Inferior parietal cortex (tissue), 1 donor: ENCODE results near the gene CAV3.

Source experiments
- DNase-seq: peaks from one replicate; pipeline ENCODE4 v3.0.0-alpha.2; 2016; ENCODE audit errors: extremely low spot score

The CAV3 gene

DNA sequence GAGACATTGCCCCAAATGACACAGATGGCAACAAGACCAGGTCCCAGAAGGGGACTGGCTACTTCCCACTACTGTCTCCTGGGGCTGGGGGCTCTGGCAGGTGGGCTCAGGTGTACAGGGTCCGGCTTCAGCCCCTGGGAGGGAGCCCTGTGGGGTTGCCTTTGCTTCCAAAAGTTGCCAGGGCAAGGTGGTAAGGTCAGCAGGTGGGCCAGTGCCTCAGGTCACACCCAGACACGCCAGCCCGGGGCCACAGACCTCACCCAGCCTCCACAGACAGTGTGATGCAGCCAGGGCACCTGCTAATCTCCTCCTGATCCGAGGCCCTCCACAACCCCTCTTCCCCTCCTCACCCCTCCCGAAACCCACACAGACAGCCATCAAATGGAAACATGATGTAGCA is 28.3 kb downstream of the CAV3 start:
- DNase-seq, result no peak

DNA sequence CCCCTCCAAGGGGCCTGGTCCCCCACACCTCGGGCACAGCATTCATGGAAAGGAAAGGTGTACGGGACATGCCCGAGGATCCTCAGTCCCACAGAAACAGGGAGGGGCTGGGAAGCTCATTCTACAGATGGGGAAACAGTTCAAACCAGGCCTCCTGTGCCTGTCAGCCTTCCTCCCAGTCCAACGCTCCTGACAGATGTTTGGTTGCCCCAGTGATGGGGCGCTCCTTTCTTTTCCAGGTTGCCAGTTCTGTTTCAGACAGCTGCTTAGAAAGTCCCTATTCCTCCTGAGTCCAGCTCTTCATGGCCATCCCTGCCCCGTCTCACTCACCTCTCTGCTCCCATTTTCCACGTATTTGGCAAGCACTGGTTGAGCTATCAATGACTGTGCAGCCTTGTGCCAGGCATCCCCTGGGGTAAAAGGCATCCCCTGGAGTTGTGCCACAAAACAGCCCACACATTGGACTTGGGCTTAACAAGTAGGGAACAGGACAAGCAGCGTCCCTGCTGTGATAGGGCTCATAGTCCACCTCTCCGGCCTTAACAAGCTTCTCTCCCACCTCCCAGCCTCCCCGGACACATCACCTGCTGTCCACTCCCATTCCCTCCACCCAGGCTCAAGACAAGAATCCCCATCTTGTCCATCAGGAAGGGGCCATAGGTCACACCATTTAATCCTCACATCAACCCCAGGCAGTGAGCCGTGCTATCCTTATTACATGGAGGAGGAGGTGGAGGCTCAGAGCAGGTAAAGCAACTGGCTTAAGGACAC is 29.2 kb downstream of the CAV3 start:
- no peak for DNase-seq

DNA sequence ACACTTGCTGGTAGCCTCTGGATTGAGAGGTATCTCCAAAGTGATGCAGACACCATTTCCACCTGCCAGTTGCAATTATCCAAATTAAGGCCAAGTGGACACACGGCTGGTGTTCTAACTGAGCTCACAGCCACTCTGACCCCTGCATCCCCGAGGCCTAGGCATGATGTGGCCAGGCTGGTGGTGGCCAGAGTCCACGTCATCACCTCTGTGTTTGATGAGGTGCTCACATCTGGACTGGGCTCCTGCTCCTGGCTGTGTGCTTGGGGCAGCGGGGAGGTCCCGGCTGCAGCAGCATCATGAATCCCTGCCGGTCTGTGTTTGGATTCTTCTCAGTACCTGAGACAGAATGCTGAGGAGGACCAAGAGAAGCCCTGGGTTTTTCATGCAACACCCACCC is 30.9 kb downstream of the CAV3 start:
- no peak for DNase-seq

DNA sequence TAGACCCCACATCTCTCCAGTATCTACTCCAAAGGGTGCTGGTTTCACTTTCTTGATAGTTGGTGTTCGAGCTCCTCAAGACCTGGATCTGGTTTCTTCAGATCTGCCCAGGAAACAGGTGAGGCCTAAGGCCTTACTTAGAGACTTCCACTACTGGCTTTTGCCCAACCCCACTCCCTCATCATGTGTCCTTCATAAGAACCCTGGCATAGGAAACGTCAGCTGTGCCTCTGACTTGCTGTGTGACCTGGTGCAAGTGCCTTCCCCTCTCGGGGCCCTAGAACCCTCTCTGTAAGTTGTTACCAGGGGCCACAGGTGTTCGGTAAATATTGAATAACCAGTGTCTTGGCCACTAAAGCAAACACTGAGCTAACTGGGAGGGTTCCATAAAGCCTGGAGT is 31.9 kb downstream of the CAV3 start:
- no peak for DNase-seq

DNA sequence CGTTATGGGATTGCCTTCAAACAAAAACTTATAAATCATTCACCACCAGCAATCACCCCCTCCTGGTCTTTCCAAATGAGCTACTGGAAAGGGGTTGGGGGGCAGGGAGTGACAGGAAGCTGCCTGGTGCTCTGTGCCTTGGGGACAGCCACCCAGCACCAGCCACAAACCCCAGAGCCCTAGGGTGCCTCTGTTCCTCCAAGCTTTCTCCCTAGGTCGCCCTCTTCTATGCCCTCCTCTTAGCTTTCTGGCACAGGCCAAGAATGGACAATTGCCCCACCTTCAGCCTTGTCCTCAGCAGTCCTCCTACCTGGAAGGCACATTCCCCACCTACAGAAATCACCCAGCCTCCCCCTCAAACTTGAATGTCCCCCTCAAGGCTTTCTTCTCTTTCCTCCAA is 32.5 kb downstream of the CAV3 start:
- no peak for DNase-seq

DNA sequence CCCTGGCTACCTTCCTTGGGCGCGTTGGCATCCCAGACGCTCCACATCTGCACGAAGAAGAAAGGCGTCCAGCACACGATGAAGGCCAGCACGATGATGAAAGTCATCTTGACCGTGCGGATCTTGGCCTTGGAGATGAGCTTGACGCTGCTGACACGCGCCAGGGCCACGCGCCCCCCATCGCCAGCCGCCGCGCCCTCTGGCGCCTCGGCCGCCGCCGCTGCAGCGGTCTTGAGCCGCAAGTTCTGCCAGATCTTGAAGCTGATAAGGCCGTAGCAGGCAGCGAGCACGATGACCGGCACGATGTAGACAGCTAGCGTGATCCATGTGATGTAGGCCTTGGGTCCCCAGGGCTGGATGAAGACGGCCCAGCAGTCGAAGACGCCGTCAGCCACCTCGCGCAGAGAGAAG is 33.7 kb downstream of the CAV3 start:
- DNase-seq, result no peak

DNA sequence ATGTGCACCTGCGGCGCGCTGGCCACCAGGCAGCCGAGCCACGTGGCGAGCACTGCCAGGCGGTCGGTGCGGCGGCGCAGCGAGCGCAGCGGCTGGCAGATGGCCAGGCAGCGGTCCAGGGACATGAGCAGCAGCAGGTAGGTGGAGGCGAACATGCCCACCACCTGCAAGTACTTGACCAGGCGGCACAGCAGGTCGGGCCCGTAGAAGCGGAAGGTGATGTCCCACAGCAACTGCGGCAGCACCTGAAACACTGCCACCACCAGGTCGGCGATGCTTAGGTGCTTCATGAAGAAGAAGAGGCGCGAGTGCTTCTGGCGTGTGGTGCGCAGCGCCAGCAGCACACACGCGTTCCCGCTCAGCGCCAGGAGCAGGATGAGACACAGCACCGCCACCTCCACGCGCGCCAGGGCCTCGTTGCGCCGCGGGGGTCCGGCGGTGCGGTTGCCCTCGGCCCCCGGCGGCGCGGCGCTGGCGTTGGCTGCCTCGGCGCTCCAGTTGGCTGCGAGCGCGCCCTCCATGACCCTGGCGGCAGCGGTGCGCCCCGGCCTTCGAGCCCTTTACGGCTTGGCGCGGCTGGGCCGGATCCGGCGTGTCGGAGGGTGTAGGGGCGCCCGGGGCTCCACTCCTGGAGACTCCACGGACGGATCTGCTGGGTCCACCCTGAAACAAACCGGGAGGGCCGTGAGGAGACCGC is 34.2 kb downstream of the CAV3 start:
- DNase-seq, result no peak

DNA sequence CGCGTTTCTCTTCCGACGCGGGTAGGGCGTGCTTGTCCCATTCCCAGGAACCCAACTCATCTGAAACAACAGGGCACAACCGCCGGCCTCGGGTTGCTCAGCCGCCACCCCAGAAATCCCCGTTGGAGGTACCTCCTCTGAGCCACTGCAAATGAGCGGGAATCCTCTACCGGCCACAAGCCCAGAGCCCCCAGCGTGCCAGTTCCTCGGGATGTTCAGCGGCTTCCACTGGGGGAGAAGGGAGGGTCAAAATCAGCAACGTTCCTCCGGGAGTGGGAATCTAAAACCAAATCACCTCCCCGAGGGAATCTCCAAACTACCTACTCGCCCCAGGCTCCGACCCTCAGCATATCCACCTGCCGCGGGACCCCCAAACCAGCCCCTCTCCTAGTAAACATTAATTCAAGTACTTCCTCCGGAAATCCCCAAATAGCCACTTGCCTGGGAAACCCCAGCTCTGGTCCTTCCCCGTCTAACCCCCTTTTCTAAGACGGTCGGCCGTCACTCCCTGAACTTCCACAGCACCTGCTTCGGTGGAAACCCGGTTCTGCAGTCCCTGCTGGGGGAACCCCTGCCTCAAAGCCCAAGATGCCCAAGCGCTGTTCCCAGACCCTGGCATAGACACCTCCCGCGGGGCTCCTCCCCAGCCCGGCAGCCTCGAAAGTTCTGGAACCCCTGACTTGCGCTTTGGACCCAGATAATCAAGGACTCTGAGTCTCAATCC is 34.9 kb downstream of the CAV3 start:
- DNase-seq, result no peak

DNA sequence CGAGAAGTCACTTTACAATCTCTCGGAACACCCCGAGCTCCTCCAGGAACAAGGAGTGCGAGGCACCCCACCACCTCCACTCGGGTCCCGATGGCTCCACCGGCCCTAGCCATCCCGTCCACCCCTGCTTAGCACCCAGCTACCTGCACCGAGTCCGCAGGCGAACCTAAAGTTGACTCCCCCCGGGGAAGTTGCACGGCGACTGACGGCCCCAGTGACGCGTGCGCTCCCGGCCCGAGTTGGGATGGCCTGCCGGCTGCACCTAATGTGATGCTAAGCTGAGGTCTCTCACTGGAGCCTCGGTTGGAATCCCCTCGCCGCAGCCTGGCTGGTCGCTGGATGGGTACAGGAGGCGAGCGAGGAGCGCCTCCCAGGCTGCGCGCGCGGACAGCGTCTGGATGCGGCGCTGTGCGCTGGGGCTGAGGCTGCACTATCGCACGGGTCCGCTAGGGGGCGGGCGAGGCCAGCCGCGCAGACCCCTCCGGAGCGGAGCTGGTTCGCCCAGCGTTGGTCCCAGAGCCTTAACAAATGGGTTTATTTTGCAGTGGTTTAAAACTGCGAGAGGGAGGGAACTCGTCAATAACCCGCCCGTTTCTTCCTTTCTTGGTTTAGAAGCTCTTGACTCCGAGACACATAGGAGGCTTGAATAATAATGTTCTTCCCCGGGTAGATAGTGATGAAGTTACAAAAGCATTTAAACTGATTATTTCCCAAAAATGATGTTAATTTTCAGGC is 35.7 kb downstream of the CAV3 start, which contains the start of gene OXTR:
Gene OXTR, minus strand, starts transcription at position 526 of the 735 bp plus-strand sequence. CDS start 1,426 bp downstream, outside the sequence.
- DNase-seq, result peak; percentile 76

DNA sequence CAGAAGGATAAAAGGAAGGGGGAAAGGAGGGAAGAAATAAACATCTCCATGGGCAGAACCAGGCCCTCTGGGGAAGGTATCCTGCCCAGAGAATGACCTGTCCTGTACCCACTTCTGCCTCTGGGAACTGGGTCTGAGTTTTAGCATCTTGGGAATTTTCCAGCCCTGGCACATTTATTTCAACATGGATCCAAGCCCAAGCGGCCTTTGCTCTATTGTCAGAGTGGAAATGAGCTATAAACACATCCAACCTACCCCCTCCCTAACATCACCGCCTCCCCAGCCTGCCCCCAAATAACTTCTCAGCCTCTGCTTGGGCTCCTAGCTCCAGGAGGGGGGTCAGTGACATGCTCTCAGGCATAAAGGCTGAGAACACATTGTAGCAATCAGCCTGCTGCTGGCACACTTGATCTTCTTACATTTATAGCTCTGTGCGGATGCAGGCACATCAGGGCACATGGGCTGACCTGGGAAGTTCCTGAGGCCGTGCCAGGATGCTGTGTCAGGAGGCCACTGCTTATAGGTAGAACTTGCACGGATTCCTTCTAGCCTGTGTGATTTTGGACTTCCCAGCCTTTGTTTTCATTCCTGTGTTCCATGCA is 40.4 kb downstream of the CAV3 start:
- DNase-seq, result no peak

DNA sequence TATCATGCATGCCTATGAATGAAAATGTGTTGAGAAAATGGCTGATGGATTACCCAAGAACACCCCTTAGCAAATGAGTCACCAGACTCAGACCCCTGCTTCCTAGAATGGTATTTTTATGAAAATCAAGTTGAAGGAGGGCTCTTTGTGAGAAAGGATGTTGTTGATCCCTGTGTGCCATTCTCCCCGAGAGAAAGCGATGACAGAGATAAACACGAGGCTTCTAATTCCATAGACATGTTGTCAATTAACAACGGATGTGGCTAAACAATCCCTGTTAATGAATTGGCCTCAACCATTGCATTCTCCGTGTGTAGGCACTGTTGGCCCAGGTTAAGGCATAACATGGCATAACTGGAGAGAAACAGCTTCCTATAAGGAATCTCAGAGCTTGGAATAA is 41.6 kb downstream of the CAV3 start:
- no peak for DNase-seq

DNA sequence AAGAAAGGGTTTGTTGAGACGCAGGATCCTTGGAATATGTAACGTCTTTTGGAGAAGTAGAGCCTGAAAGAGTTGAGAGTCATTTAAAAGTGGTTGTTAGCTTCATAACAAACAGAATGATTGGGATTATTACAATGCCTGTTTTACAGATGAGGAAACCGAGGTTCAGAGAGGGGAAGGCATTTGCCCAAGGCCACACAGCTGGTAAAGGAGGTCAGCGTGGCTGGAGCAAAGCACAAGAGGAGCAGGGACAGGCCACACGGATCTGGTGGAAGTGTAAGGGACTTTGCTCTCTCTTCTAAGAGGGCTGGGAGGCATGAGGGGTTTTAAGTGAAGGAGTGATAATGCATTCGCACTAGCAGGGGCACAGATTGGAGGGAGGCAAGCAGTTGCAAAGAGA is 42.0 kb downstream of the CAV3 start:
- DNase-seq, result no peak

DNA sequence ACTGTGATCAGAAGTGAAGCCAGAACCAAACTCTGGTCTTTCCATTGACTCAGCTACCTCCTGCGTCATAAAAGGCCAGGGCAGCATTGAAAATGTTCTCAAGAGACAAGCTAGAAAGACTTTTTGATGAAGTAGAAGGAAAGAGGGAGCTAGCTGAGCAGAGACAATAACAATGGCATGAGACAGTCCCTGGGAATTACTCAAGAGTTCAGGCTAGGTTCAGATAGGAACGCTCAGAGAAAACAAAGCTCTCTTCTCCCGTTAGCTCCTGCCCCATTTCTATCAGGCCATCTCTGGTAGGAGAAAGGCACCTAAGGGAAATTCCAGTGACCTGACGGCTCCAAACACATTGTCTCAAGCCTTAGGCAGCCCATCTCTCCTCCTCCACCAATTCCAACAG is 42.8 kb downstream of the CAV3 start:
- DNase-seq, result no peak

DNA sequence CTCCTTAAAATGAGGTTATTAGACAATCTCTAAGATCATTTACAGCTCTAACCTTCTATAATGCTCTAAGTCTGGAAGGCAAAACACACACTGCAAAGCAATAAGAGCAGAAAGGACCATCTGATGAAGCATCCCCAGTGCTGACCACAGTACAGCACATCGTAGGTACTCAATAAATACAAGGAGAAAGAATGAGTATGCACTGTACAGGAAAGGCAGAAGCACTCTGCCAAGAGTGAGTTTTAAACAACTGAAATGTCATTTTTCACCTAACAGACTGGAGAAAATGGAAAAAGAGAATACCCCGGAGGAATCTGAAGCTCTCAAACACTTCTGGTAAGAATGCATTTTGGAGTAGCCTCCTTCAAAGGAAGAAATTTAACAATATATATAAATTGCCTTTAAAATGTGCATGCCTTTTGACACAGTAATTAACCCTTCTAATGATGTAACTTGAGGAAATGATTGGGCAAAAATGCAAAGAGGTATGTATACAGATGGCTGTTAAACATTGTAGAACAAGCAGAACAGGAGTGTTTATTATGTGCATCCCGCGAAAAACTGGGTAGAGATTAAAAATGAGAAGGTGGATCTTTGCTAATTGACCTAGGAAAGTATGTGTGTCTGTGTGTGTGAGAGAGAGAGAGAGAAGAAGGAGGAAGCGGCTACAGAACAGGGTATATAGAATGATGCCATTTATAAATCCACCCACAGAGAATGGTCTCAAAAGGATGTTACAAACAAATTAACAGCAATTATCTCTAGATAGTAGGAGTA is 43.8 kb downstream of the CAV3 start:
- DNase-seq, result no peak

DNA sequence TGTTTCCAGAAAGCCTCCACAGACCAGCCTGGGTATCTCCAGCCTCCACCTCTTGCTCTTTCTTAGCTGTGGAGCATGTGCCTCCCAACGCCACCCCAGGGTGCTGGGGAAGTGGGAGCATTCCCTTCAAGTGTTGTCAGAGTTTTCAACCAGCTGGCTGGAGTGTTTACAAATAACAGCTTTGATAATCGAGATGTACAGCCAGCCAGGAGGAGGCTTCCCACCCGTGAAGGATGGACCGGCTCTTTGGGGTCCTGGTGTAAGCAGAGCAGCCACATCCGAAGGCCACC is 44.3 kb downstream of the CAV3 start:
- no peak for DNase-seq

DNA sequence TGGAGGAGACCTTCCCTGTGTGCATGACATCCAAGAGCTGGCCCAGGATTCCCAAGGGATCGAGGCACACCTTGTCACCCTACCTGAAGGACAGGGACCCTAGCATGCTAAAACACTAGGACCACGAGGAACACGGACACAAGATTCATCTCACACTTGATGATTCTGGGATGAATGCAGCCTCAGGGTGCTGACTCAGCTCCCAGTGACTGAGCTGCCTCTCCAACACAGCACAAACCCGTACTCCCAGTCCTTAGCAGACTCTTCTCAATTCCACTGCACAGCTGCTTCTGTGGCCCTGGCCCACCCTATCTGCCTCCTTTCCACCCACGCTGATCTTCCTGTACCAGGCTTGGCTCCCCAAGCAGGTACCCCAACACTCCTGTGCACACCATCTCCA is 44.9 kb downstream of the CAV3 start:
- no peak for DNase-seq

DNA sequence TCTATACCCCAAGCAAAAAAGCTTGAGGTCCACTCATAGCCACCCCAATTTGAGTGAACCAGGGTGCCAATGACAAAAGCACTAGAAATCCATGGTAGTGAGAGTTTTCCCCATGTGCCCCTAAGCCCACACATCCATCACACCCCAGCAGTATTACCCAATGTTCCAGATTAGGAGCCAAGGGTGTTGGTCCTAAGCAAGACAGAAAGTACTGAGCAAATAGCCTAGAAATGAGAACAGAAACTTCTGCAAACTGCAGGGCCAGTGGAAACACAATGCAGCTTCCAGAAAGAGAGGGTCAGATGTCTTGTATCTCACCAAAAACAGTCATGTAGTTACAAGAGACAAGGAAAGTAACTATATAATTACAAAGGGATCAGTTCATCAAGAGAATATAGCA is 46.7 kb downstream of the CAV3 start:
- DNase-seq, result no peak

DNA sequence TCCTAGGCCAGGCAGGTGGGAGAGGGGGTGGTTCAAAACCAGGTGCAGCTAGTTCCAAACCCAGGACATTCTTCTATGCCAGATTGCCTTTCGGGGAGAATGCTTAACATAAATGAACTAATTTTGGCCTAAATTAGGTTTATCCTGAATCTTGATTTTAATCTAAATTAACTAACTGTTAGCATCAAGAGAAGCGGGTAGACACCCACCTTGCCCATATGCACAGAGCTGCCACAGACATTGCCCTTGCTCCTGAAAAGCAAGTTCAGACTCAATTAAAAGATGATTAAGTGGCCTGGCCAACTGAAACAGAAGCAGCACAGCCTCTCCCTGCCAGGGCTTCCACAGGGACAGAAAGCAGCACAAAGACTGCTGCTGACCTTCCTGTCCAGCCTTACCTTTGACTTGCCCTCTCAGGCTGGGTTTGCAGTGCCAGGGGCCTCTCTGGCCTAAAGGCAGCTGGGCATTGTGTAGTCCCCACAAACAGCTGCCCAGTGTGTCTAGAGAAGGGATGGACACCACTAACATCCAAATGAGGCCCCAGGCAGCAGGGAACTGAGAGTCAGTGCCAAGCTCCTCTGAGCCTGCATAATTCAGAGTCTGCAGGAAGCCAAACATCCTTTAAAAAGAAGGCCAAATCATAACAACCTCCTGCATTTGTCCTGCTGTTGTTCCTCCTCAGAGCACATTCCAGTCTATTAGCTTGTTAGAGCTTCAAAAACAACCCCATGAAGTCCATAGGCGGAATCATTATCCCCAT is 51.3 kb downstream of the CAV3 start:
- no peak for DNase-seq

DNA sequence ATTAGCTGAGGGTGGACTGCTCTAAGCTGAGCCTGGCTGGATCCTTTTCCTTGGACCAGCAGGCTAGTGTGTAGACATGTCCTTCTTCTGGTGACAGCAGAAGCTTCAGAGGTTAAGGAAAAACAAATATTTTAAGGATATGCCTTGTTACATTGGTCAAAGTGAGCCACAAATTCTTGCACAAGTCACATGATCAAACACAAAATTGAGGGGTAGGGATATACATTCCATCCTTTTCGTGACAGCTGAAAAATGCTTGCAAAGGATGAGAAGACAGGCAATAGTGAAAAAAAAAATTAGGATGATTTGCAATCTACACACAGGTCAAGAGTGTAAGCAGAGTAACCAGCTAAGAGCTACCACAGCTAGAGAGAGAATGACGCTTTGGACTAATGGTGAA is 56.9 kb downstream of the CAV3 start:
- DNase-seq, result no peak

DNA sequence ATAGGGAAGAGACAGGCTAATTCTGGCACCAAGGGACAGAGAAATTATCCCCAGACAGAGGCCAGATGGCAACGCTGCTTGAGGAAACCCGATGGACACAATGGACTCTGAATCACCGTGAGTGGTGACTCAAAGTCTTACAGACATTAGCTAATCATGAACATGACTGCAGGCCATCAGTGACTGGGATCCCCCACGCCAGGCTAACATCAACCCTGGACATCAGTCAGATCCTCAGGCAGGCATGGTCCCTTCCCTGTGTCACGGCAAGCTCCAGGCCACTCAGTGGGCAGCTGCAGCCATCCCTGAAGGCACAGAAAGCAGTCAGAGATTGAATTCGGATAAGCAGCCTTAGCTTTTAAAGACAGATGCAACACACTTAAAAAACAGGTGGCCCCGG is 59.6 kb downstream of the CAV3 start:
- DNase-seq, result no peak
